AG10803 (cell line): ENCODE results near the gene PLD6.

Experiments used
- DNase-seq: peaks from one replicate; pipeline ENCODE4 v3.0.0; 2010; ENCODE audit warnings: low read depth
- H3K4me3 ChIP-seq: 2 replicates; pipeline ENCODE4 v1.5.1; 2011; ENCODE audit warnings: mild to moderate bottlenecking, low read length, control low read depth
- CTCF ChIP-seq: conservative IDR thresholded peaks from 2 replicates; pipeline ENCODE4 v1.5.1; 2011; ENCODE audit warnings: mild to moderate bottlenecking, low read length, control low read depth, inconsistent platforms

Gene PLD6

GRCh38 chr17:17225901-17226300, 19.8 kb upstream of the PLD6 start:
- no peak overlapping the region for H3K4me3 ChIP-seq
- DNase-seq = no peak
- no peak for TF ChIP-seq CTCF

GRCh38 chr17:17224137-17224536, 18.0 kb upstream of the PLD6 start:
- TF ChIP-seq CTCF = no peak
- H3K4me3 ChIP-seq = no peak overlapping the region
- DNase-seq = no peak

- TF ChIP-seq CTCF = no peak
- no peak overlapping the region for H3K4me3 ChIP-seq
- no peak for DNase-seq
These were observed 17.6 kb upstream of the PLD6 start for GRCh38 chr17:17223736-17224135.

- no peak for TF ChIP-seq CTCF
- DNase-seq = no peak
- H3K4me3 ChIP-seq = no peak overlapping the region
These were observed 15.2 kb upstream of the PLD6 start for GRCh38 chr17:17221329-17221728.

- no peak overlapping the region for H3K4me3 ChIP-seq
- no peak for TF ChIP-seq CTCF
- no peak for DNase-seq
These were observed 14.4 kb upstream of the PLD6 start for GRCh38 chr17:17220529-17220928.

GRCh38 chr17:17217995-17218394, 11.9 kb upstream of the PLD6 start:
- no peak overlapping the region for H3K4me3 ChIP-seq
- no peak for DNase-seq
- no peak for TF ChIP-seq CTCF

- TF ChIP-seq CTCF = no peak
- H3K4me3 ChIP-seq = no peak overlapping the region
- DNase-seq = no peak
These were observed 10.6 kb upstream of the PLD6 start for GRCh38 chr17:17216776-17217175.
